OCI-LY1 (cell line): ENCODE results near the gene PCBP4.

Experiments
- CTCF ChIP-seq: fragments of 200-600 bp; sonication (generic), shearing (Covaris generic); IDR thresholded peaks from 2 replicates; pipeline ENCODE4 v1.5.1; 2017; ENCODE audit warnings: mild to moderate bottlenecking, antibody characterized with exemption, low read length, moderate library complexity, mixed read lengths
- EZH2 ChIP-seq: fragments of 200-600 bp; sonication (generic), shearing (Covaris generic); IDR thresholded peaks from 2 replicates; pipeline ENCODE4 v1.8.0; 2017; ENCODE audit warnings: borderline replicate concordance, mixed run types, mild to moderate bottlenecking, antibody characterized with exemption, low read length, moderate library complexity, mixed read lengths

DNA sequence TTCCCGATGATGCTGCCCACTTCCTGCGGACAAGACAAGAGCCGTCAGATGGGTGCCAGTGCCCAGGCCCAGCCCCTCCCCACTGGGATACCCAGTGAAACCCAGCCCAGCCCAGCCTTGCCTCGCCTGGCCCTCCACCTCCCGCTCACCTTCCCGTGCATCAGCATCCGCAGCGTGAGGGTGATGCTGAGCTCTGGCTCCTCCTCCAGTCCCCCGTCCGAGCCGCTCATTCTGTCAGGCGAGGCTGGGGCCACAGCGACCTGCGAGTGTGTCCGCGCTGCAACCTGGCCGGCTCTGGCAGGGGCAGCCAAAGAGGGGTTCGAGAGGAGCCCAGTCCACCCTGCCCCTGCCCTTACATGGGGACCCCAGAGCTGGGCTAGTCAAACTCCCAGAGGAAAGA lies 6.2 kb downstream of the PCBP4 start:
- TF ChIP-seq CTCF (no peak), EZH2 (no peak)
